ENCODE measurements around the gene ALK. TPM values are rescaled to one million over a fixed set of nuclear protein-coding genes. Genes with fewer than 3 reads are reported as not detected.

ALK gene
- total and polyA plus RNA-seq, 7 donors, result 0.31 to 2.9 (median 1.2) TPM; not detected in 1

DNA sequence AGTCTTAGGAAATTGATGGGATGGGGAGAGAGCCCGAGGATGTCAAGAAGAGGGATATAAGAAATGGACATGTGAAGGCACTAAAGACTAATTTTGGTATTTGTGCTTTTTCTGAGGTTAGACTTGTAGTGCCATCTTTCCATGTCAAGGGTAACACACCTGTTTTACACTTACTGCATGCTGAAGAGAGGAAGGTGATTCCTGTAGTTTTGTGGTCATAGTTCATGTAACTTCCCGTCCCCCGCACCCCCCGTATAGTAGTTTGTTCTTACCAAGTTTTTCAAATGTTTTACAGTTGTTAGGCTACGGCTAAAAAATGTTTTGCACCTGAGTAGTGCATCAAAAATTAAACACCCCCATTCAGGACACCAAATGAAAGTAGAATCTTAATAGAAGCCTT is 732.3 kb downstream of the ALK start:
- H3K36me3 ChIP-seq, result peaks cover 0 to 19% (median 6%) of the 10 kb centered on the region in 4 donors
- no peak overlapping the region for H3K4me3 ChIP-seq
- no peaks in the 10 kb centered on the region for H3K27me3 ChIP-seq
- no peak for DNase-seq
- H3K27ac ChIP-seq, result no peak overlapping the region
- intact Hi-C loops (cut with DNase I), result no loop called here
- no peaks in the 10 kb centered on the region for H3K9me3 ChIP-seq
- H3K4me1 ChIP-seq, result no peaks in the 10 kb centered on the region
- TF ChIP-seq EP300 (IDR thresholded peaks at IDR 0.05) (no peak), POLR2AphosphoS5 (IDR thresholded peaks at IDR 0.05) (no peak), CTCF (IDR thresholded peaks at IDR 0.05) (no peak), POLR2A (IDR thresholded peaks at IDR 0.05) (no peak)
- 39 to 82% methylated on average over 5 of the region's 5 CpGs for WGBS, 2 donors

GRCh38 chr2:29187926-29188325 is 733.5 kb downstream of the ALK start:
- H3K27ac ChIP-seq, result no peak overlapping the region
- DNase-seq, result no peak
- intact Hi-C loops (cut with DNase I), result no loop called here

DNA sequence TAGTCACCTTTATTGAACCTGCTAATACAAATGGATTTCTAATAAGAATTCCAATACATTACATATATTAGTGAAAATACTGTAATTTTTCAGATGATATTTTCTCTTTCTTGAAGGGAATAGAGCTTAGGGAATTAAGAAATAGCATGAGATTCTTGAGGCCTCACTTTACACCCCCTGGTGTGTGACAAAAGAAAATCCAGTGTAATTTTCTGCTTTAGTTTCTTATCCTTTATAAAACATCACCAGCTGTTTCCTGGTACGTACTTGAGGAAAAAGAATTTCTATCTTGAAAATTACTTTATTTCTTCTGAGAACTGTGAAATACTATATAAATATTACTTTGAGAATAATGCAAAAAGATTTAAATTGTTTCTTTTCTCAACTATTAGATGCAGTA is 734.6 kb downstream of the ALK start:
- no peak for DNase-seq
- no peaks in the 10 kb centered on the region for H3K27me3 ChIP-seq
- H3K4me3 ChIP-seq, result no peak overlapping the region
- TF ChIP-seq POLR2AphosphoS5 (IDR thresholded peaks at IDR 0.05) (no peak), EP300 (IDR thresholded peaks at IDR 0.05) (no peak), CTCF (IDR thresholded peaks at IDR 0.05) (no peak), POLR2A (IDR thresholded peaks at IDR 0.05) (no peak)
- intact Hi-C loops (cut with DNase I), result no loop called here
- H3K4me1 ChIP-seq, result no peaks in the 10 kb centered on the region
- H3K9me3 ChIP-seq, result no peaks in the 10 kb centered on the region
- H3K27ac ChIP-seq, result no peak overlapping the region
- WGBS, 2 donors, result 91 to 94% methylated on average over 1 of the region's 1 CpG
- peaks cover 0 to 32% (median 6%) of the 10 kb centered on the region in 4 donors for H3K36me3 ChIP-seq

More at GRCh38 chr2:29187926-29188325, 733.5 kb downstream of the ALK start:
- H3K9me3 ChIP-seq, result no peaks in the 10 kb centered on the region
- no peaks in the 10 kb centered on the region for H3K27me3 ChIP-seq
- 67 to 74% methylated on average over 2 of the region's 2 CpGs for WGBS, 2 donors
- TF ChIP-seq EP300 (IDR thresholded peaks at IDR 0.05) (no peak), POLR2A (IDR thresholded peaks at IDR 0.05) (no peak)
- no peaks in the 10 kb centered on the region for H3K4me1 ChIP-seq
- H3K36me3 ChIP-seq, result peaks cover 0 to 21% (median 6%) of the 10 kb centered on the region in 4 donors
- no peak overlapping the region for H3K4me3 ChIP-seq

GRCh38 chr2:29184531-29184930 is 736.9 kb downstream of the ALK start:
- TF ChIP-seq EP300 (IDR thresholded peaks at IDR 0.05) (no peak), POLR2A (IDR thresholded peaks at IDR 0.05) (no peak), POLR2AphosphoS5 (IDR thresholded peaks at IDR 0.05) (no peak), CTCF (IDR thresholded peaks at IDR 0.05) (no peak)
- intact Hi-C loops (cut with DNase I), result no loop called here
- WGBS, 2 donors, result 91 to 96% methylated on average over 6 of the region's 6 CpGs

GRCh38 chr2:29182920-29183319 is 738.5 kb downstream of the ALK start:
- Histone ChIP-seq H3K4me1 (no peaks in the 10 kb centered on the region), H3K36me3 (peaks cover 0 to 32% (median 13%) of the 10 kb centered on the region in 4 donors), H3K27ac (no peak overlapping the region), H3K4me3 (no peak overlapping the region), H3K27me3 (no peaks in the 10 kb centered on the region), H3K9me3 (no peaks in the 10 kb centered on the region)
- TF ChIP-seq EP300 (IDR thresholded peaks at IDR 0.05), result no peak
- intact Hi-C loops (cut with DNase I), result no loop called here
- no peak for DNase-seq

More at GRCh38 chr2:29184531-29184930, 736.9 kb downstream of the ALK start:
- peaks cover 0 to 36% (median 14%) of the 10 kb centered on the region in 4 donors for H3K36me3 ChIP-seq
- no peak overlapping the region for H3K4me3 ChIP-seq
- no peaks in the 10 kb centered on the region for H3K9me3 ChIP-seq
- no peaks in the 10 kb centered on the region for H3K27me3 ChIP-seq
- no peak overlapping the region for H3K27ac ChIP-seq
- no peaks in the 10 kb centered on the region for H3K4me1 ChIP-seq
- DNase-seq, result no peak

DNA sequence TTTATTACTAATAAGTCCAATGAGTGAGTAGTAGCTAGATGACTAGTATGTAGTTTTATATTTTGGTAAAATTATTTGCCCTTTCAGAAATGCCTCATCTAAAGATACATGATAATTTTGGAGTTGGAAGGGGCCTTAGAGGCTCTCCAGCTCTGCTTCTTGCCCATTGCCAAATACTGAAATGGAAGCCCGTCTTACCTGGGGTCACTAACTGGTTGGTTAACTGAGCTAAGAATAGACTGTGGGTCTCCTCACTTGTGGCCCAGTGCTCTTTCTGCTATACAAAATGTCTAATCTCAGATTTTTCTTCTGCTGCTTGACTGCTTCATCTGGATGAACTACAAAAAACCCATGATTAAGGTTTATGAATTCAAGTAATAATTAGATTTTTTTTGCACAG is 739.1 kb downstream of the ALK start:
- no peaks in the 10 kb centered on the region for H3K27me3 ChIP-seq
- intact Hi-C loops (cut with DNase I), result no loop called here
- WGBS, 2 donors, result 52 to 90% methylated on average over 1 of the region's 1 CpG
- peaks cover 0 to 26% (median 11%) of the 10 kb centered on the region in 4 donors for H3K36me3 ChIP-seq
- no peak overlapping the region for H3K4me3 ChIP-seq
- TF ChIP-seq CTCF (IDR thresholded peaks at IDR 0.05) (no peak), POLR2A (IDR thresholded peaks at IDR 0.05) (no peak), EP300 (IDR thresholded peaks at IDR 0.05) (no peak), POLR2AphosphoS5 (IDR thresholded peaks at IDR 0.05) (no peak)
- H3K4me1 ChIP-seq, result no peaks in the 10 kb centered on the region
- H3K27ac ChIP-seq, result no peak overlapping the region
- no peak for DNase-seq
- H3K9me3 ChIP-seq, result no peaks in the 10 kb centered on the region

All from sigmoid colon (tissue), 7 donors.